GM10248 (cell line): Measurements from ENCODE around the gene RFXAP.

Experiments used
- CTCF ChIA-PET: fragments of 300-600 bp; sonication (Branson Sonifier 250); formaldehyde crosslinking; extraction: SDS; loops from one replicate; lab custom pipeline; 2021; ENCODE audit warnings: antibody characterized with exemption; lab: Yijun Ruan, JAX
- POLR2A ChIA-PET: fragments of 350-650 bp; sonication (Branson Sonifier 250); formaldehyde crosslinking; extraction: SDS; loops from one replicate; lab custom pipeline; 2020; ENCODE audit warnings: antibody characterized with exemption; lab: Yijun Ruan, JAX
- DNase-seq: peaks from one replicate; pipeline ENCODE4 v3.0.0; 2012; ENCODE audit errors: extremely low spot score
- CTCF ChIP-seq: IDR thresholded peaks from 2 replicates; pipeline ENCODE4 v1.5.1; 2012; ENCODE audit warnings: mild to moderate bottlenecking, low read depth; ENCODE audit errors: extremely low read depth, missing control alignments, control extremely low read depth

Gene RFXAP

GRCh38 chr13:36839281-36839680, 20.3 kb downstream of the RFXAP start:
- ChIA-PET CTCF (interaction anchor here (0.7 to 1.5 kb wide), 2 partner anchors 19 to 274 kb away, joined by 3 to 8 read pairs; no protein-coding TSS in a partner anchor), POLR2A (interaction anchor here (0.6 kb wide), 2 partner anchors 132 to 740 kb away, joined by 4 to 7 read pairs; no protein-coding TSS in a partner anchor)
- TF ChIP-seq CTCF: no peak
- no peak for DNase-seq

- ChIA-PET POLR2A (no interaction called here), CTCF (no interaction called here)
- DNase-seq: no peak
- TF ChIP-seq CTCF: no peak
These were observed 21.0 kb downstream of the RFXAP start for GRCh38 chr13:36839981-36840380.

- ChIA-PET CTCF (interaction anchor here (1.0 to 3.2 kb wide), 6 partner anchors 13 to 421 kb away, joined by 3 to 11 read pairs (median 5); no protein-coding TSS in a partner anchor), POLR2A (no interaction called here)
- TF ChIP-seq CTCF: no peak
- no peak for DNase-seq
These were observed 21.8 kb downstream of the RFXAP start for GRCh38 chr13:36840718-36841250.

GRCh38 chr13:36841391-36841790, 22.4 kb downstream of the RFXAP start:
- CTCF ChIA-PET: interaction anchor here (1.0 to 3.2 kb wide), 6 partner anchors 14 to 422 kb away, joined by 3 to 11 read pairs (median 5); no protein-coding TSS in a partner anchor
- POLR2A ChIA-PET: no interaction called here

DNA sequence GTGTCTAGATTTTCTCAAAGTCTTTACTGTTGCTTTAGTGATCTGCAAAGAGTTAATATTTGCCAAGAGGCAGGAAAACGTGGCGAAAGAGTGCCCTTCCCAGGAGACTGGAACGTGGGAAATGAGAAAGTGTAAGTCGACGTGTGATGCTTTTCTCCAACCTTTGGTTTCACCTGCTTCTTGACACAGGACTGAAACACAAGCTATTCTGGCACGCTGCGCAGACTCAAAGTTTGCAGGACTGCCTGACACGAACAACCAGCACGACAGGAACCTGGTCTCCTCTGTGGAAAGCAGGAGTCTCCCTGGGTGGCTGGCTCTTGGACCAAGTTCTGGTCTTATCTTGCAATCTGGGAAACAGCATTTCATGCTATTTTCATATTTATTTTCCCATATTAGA, 28.6 kb downstream of the RFXAP start:
- ChIA-PET CTCF (interaction anchor here (0.9 to 2.5 kb wide), 5 partner anchors 12 to 568 kb away, joined by 3 to 16 read pairs (median 4); no protein-coding TSS in a partner anchor), POLR2A (no interaction called here)
- no peak for DNase-seq
- no peak for TF ChIP-seq CTCF

More at GRCh38 chr13:36841391-36841790, 22.4 kb downstream of the RFXAP start:
- no peak for TF ChIP-seq CTCF
- DNase-seq: no peak

GRCh38 chr13:36848199-36848982, 29.4 kb downstream of the RFXAP start:
- CTCF ChIA-PET: interaction anchor here (0.8 to 2.5 kb wide), 6 partner anchors 10 to 569 kb away, joined by 3 to 16 read pairs (median 4); no protein-coding TSS in a partner anchor
- peak; percentile 21 for TF ChIP-seq CTCF
- POLR2A ChIA-PET: no interaction called here
- no peak for DNase-seq
